ENCODE measurements around the gene SPIB.

Gene SPIB

DNA sequence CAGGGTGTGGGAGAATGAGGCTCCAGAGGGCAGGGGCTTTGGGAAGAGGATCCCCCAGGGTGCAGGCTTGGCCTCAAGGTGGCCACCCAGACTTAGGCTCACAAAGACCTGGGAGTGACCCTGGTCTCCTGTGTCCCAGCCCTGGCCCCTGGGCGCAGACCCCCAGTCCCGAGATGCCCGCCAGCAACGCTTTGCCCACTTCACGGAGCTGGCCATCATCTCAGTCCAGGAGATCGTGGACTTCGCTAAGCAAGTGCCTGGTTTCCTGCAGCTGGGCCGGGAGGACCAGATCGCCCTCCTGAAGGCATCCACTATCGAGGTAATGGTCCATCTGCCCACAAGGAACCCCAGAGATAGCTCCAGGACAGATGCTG, 39.9 kb upstream of the SPIB start:
- no peak for DNase-seq (ENCODE audit: low read depth)
- TF ChIP-seq, protein P1, sequence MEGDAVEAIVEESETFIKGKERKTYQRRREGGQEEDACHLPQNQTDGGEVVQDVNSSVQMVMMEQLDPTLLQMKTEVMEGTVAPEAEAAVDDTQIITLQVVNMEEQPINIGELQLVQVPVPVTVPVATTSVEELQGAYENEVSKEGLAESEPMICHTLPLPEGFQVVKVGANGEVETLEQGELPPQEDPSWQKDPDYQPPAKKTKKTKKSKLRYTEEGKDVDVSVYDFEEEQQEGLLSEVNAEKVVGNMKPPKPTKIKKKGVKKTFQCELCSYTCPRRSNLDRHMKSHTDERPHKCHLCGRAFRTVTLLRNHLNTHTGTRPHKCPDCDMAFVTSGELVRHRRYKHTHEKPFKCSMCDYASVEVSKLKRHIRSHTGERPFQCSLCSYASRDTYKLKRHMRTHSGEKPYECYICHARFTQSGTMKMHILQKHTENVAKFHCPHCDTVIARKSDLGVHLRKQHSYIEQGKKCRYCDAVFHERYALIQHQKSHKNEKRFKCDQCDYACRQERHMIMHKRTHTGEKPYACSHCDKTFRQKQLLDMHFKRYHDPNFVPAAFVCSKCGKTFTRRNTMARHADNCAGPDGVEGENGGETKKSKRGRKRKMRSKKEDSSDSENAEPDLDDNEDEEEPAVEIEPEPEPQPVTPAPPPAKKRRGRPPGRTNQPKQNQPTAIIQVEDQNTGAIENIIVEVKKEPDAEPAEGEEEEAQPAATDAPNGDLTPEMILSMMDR (IDR thresholded peaks at IDR 0.05; ENCODE audit: control insufficient read depth, insufficient read depth, low read depth, low read length, missing control alignments), result no peak
- no peak overlapping the region for H3K4me3 ChIP-seq (ENCODE audit: control insufficient read depth, low read depth, low read length)

DNA sequence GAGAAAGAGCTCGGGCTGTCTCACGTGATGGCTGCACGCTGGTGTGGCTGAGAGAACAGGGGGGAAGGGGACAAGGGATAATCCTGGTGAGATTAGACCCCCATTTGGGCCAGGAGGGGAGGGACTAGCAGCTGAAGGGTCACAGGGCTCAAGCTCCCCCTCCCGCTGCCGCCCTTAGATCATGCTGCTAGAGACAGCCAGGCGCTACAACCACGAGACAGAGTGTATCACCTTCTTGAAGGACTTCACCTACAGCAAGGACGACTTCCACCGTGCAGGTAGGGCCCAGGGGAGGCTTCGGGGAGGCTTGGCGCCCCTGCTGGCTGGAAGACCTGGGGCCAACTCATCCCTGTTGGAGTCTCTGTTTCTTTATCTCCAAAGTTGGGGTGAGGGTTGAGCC, 39.1 kb upstream of the SPIB start:
- no peak for DNase-seq (ENCODE audit: low read depth)
- TF ChIP-seq, protein P1 (IDR thresholded peaks at IDR 0.05; ENCODE audit: control insufficient read depth, insufficient read depth, low read depth, low read length, missing control alignments), result no peak
- no peak overlapping the region for H3K4me3 ChIP-seq (ENCODE audit: control insufficient read depth, low read depth, low read length)

DNA sequence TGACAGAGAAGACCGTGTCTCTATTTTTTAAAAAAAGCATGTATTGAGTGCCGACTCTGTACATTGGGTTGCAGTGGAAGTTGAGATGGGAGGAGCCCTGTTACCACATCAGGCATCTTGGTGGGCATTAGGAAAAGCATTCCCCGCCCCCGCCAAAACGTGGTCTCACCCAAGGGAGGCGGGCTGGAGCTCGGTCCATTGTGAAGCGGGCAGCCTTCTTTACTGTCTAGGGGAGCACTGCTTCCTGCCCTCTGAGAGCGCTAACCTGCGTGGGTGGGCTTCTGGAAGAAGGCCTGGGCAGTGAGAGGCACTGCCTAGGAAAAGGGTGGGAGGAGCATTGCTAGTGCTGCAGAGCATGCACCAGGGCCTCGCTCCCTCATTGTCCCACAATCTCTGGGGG, 38.6 kb upstream of the SPIB start:
- TF ChIP-seq, protein P1 (IDR thresholded peaks at IDR 0.05; ENCODE audit: control insufficient read depth, insufficient read depth, low read depth, low read length, missing control alignments), result no peak
- H3K4me3 ChIP-seq (ENCODE audit: control insufficient read depth, low read depth, low read length), result no peak overlapping the region
- DNase-seq (ENCODE audit: low read depth), result no peak

DNA sequence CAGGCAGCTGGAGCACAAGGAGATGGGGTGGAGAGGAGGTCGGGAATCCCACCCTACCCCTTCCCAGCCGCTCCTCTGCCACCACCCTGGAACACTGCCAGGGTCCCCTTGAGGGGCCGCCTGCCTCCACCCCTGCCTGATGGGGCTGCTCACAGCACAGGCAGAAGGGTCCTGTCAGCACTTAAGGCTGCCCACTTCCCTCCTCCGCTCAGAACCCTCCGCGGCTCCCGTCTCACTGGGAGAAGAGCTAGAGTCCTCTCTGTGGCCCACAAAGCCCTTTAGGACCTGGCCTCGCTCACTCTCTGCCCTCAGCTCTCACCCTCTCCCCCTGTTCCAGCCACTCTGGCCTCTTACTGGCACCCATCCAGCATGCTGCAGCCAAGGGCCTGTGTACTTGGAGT, 38.0 kb upstream of the SPIB start:
- H3K4me3 ChIP-seq (ENCODE audit: control insufficient read depth, low read depth, low read length), result no peak overlapping the region
- TF ChIP-seq, protein P1 (IDR thresholded peaks at IDR 0.05; ENCODE audit: control insufficient read depth, insufficient read depth, low read depth, low read length, missing control alignments), result no peak
- DNase-seq (ENCODE audit: low read depth), result no peak

DNA sequence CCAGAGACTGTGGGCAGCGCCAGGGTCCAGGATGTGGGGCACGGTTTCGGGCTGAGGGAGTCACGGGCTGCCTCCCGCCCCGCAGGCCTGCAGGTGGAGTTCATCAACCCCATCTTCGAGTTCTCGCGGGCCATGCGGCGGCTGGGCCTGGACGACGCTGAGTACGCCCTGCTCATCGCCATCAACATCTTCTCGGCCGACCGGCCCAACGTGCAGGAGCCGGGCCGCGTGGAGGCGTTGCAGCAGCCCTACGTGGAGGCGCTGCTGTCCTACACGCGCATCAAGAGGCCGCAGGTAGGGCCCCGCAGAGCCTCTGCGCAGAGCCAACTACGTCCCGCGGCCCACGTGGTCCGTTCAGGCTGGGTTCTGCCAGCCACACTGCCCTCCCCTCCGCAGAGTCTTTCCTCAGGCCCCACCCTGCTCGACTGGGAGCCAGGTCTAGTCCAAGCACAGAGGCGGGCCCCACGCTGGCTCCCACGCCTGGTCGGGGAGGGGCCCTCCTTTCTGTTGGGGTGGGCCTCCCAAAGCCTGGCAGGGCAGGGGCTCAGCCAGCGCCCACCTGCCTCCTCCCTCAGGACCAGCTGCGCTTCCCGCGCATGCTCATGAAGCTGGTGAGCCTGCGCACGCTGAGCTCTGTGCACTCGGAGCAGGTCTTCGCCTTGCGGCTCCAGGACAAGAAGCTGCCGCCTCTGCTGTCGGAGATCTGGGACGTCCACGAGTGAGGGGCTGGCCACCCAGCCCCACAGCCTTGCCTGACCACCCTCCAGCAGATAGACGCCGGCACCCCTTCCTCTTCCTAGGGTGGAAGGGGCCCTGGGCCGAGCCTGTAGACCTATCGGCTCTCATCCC, 36.6 kb upstream of the SPIB start:
- no peak for DNase-seq (ENCODE audit: low read depth)
- no peak overlapping the region for H3K4me3 ChIP-seq (ENCODE audit: control insufficient read depth, low read depth, low read length)
- TF ChIP-seq, protein P1 (IDR thresholded peaks at IDR 0.05; ENCODE audit: control insufficient read depth, insufficient read depth, low read depth, low read length, missing control alignments), result no peak

DNA sequence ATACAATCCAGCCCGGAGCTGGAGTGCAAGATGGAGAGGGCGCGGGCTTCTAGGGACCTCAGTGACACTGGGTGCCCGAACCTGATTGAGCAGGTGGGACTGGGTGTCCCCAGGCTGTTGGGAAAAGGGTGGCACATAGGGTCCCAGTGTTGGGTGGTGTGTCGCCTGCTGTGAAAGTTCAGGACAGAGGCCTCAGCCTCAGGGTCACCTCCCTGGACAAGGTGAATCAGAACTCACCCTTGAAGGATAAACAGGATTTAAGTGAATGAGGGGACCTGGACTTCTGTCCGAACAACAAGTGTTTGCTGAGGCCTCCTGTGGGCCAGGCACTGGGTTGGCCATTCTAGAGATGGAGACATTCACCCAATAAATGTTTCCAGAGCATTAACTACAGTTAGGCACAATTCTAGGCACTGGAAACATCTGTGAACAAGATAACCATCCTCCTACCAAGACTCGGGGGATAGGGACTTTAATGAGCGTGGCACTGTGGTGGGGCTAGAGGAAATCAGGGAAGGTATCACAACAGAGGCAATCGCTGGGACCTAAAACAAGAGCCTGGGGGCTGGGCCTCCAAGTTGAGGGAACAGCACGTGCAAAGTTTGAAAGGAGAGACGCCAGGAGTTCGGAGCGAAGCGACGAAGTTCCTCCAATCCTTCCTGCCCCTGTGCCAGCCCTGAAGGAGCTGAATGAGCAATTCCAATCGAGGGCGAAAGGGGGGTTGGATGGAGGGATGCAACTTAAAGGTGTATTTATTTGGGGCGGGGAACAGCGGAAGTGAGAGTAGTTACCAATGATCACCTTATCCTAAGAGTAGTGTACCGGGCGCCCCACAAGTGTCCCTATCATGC, 35.5 kb upstream of the SPIB start:
- TF ChIP-seq, protein P1 (IDR thresholded peaks at IDR 0.05; ENCODE audit: control insufficient read depth, insufficient read depth, low read depth, low read length, missing control alignments), result no peak
- DNase-seq (ENCODE audit: low read depth), result no peak

More for the DNA sequence above, 35.5 kb upstream of the SPIB start:
- peak overlapping the region; percentile 61 for H3K4me3 ChIP-seq (ENCODE audit: control insufficient read depth, low read depth, low read length)
